GM12864 (cell line): ENCODE results near the gene YIPF5.

ENCODE experiments used
- DNase-seq: peaks from one replicate; pipeline ENCODE4 v3.0.0-alpha.2; 2011; ENCODE audit warnings: low read depth
- H3K4me3 ChIP-seq: 2 replicates; pipeline ENCODE4 v1.5.1; 2011; ENCODE audit warnings: mild to moderate bottlenecking, low read depth, low read length, control low read depth
- TF ChIP-seq, protein P1 (sequence below): IDR thresholded peaks from 2 replicates; pipeline ENCODE4 v1.5.1; 2011; ENCODE audit warnings: low read depth, mild to moderate bottlenecking, moderate library complexity, low read length, control low read depth, inconsistent platforms; ENCODE audit errors: missing control alignments

YIPF5 gene

GRCh38 chr5:144183254-144183889, 12.9 kb upstream of the YIPF5 start:
- DNase-seq: no peak
- TF ChIP-seq, protein P1, sequence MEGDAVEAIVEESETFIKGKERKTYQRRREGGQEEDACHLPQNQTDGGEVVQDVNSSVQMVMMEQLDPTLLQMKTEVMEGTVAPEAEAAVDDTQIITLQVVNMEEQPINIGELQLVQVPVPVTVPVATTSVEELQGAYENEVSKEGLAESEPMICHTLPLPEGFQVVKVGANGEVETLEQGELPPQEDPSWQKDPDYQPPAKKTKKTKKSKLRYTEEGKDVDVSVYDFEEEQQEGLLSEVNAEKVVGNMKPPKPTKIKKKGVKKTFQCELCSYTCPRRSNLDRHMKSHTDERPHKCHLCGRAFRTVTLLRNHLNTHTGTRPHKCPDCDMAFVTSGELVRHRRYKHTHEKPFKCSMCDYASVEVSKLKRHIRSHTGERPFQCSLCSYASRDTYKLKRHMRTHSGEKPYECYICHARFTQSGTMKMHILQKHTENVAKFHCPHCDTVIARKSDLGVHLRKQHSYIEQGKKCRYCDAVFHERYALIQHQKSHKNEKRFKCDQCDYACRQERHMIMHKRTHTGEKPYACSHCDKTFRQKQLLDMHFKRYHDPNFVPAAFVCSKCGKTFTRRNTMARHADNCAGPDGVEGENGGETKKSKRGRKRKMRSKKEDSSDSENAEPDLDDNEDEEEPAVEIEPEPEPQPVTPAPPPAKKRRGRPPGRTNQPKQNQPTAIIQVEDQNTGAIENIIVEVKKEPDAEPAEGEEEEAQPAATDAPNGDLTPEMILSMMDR: peak; percentile 56
- no peak overlapping the region for H3K4me3 ChIP-seq

DNA sequence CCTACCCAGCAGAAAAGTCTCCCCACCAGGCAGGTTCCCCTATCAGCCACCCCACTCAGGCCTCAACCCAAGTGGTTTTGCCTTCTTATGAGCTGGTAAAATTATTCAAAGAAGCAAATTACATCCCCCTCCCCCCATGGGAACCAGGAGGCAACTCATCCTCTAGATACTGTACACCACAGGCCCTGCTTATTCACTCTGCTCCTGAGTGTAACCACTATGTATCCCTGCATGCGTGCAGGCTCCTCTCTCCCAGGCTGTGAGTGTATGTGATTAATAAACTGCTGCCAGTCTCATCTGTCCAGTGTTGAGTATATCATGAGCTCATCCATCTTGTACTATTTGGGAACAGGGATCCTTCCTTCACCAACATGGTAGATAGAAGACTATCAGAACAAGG, 8.8 kb upstream of the YIPF5 start:
- TF ChIP-seq, protein P1: no peak
- no peak overlapping the region for H3K4me3 ChIP-seq
- DNase-seq: no peak

GRCh38 chr5:144177548-144177947, 7.1 kb upstream of the YIPF5 start:
- TF ChIP-seq, protein P1: no peak

DNA sequence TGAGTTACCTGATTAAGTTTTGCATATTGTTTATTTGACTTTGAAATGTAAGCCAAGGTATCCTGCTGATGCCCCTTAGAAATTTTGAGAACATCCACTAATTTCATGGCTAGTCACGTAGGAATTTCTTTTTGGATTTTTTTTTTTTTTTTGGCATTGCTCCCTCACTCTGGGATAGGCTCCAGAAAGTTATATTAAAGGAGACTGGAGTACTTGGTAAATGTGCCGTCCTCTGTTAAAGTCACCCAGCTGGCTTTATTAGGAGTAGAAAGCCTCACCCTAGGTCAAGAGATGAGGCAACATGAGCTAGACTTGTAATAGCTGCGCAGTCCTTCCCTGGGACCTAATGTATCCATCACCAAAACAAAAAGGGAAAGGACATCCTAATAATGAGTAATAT, 3.3 kb upstream of the YIPF5 start:
- H3K4me3 ChIP-seq: no peak overlapping the region
- TF ChIP-seq, protein P1: no peak
- no peak for DNase-seq

More at GRCh38 chr5:144177548-144177947, 7.1 kb upstream of the YIPF5 start:
- no peak overlapping the region for H3K4me3 ChIP-seq
- DNase-seq: no peak

DNA sequence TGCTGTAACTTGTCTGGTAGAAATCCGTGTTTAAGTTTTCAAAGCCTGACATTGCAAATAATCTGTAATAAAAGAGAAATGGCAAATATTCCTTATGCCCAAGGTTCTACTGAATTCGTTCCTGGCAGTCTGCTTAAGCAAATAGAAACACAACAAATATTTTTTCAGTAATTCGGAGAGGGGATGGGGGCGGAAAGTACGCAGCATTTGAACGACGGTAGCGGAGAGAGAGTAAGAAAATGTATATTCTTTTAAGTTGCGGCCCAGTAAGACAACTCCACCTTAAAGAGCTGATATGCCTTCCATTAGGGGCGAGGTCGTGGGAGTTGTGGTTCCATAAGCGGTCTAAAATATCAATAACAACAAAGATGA, 569 bp downstream of the YIPF5 start:
- peak overlapping the region; percentile 90 for H3K4me3 ChIP-seq
- TF ChIP-seq, protein P1: no peak
- no peak for DNase-seq

DNA sequence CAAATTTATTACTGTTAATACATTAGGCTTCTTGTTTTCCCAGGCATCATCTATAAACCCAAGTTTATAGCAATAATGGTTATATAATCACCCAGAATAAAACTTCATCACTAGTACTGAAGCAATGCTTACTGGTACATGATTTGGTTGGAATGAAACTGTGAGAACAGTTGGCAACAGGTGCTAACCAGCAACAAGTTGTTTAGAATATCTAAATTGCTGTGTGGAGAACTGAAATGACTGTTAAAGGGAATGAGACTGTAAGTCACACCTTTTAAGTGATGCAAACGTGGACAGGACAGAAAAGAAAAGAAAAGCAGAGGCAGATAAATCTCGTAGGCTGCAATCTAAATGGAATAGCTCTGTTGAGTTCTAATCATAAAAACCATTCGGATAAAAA, 2.5 kb downstream of the YIPF5 start:
- TF ChIP-seq, protein P1: no peak
- DNase-seq: no peak
- no peak overlapping the region for H3K4me3 ChIP-seq

DNA sequence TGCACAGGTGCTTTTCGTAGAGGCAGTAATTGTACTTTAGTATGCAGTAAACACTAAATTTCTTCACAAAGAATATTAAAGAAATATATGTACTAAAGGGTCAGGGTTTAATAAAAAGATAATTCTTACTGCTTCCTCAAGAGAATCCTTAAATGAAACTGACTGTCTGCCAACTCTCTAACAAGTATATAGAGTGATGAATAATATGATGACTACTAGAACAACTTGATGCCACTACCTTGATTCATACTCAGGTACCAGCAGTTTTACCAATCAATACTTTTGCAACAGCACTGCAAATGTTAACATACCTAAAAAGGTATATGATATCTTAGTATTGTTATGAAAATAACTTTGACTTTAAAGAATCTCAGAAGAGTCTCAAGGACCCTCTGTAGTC, 3.8 kb downstream of the YIPF5 start:
- TF ChIP-seq, protein P1: no peak
- DNase-seq: no peak
- H3K4me3 ChIP-seq: no peak overlapping the region
